Activated CD4-positive, CD25-positive, alpha-beta regulatory T cell treated with anti-CD3 and anti-CD28 coated beads, Interleukin-2, amount 50 U/mL, for 24 hours (primary cell): ENCODE data around the gene DISP3.

Experiments used
- ATAC-seq, 2 donors: fragments of 150-1000 bp; cut with Tn5 transposase; one replicate each; pipeline ENCODE4 v1.10.0; 2021; ENCODE audit warnings: mild to moderate bottlenecking in 1 of 2, moderate library complexity in 1 of 2

DISP3 gene

DNA sequence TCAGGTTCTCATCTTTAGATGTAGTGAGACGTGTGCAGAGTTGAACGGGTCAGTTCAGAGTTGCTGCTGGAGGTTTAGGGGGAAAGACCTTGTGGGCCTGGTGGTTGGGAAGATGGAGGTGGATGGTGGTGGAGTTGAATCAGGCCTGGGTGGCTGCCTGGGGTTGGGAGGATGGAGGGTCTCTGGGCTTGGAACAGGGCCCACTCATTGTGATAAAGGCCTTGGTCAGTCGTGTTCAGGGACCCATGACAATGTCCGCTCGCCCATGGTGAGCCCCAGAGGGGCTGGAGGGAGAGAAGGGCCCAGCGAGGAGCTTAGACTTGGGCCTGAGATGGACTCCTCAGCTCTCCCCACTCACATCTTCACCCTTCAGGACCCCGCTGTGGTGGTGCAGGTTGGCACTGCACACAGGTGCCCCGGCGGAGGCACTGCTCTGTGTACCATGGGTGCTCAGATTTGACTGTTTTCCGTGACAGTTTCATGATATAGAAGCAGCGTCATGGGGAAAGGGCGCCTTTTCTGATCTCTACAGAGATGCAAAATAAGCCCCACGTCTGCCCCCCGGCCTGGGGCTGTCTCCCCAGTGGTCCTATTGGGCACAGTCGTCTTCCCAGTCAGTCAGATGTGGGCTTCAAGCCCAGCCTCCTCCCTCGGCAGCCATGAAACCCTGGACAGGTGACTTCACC is 39.2 kb downstream of the DISP3 start:
- ATAC-seq: no peak

DNA sequence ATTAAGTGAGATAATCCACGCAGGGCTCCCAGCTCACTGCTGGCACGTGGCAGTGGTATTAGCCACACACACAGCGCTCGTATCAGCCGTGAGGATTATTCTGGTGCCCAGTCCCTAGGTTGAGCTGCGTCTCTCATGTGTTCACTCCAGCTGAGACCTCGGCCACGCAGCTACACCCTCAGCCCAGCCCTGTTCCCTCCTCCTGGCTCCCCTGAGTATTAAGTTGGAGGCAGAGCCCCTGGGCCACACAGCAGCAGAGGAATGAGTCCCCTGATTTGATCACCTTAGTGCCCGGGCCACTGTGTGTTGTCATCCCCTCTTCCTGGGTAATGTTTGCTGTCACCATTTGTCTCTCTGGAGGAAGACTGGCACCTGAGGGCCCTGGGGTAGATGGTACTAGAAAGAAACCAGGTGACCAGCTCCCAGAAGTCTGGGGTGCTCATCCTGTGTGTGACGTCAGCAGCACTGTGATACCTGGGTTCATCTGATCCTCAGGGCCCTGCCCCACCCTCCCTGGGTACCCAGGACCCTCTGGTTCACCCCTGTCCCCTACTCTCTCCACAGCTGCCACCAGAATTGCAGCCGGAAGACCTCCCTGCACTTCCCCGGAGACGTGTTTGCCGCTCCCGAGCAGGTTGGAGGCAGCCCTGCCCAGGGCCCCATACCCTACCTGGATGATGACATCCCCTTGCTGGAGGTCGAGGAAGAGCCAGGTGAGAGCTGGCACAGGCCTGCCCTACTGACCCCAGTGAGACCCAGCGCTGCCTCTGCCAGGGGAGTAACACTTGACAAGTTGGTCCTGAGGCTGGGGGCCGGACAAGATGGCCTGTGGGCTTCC is 40.1 kb downstream of the DISP3 start:
- ATAC-seq: no peak

DNA sequence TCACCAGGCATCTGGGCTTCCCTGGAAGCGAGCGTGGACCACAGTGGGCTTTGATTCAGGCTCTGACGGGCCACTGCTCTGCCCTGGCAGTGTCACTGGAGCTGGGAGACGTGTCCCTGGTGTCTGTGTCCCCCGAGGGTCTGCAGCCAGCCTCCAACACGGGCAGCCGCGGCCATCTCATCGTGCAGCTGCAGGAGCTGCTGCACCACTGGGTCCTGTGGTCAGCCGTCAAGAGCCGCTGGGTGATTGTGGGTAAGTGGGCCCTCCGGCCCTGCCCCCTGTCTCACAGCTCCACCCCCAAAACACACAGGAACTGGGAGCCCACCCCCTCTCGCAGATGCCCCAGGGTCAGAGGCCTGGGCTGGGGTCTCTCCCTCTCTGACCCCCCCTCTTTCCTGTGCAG is 40.7 kb downstream of the DISP3 start:
- ATAC-seq: no peak

- ATAC-seq: no peak
Measured at GRCh38 chr1:11520531-11521233, 41.7 kb downstream of the DISP3 start.

DNA sequence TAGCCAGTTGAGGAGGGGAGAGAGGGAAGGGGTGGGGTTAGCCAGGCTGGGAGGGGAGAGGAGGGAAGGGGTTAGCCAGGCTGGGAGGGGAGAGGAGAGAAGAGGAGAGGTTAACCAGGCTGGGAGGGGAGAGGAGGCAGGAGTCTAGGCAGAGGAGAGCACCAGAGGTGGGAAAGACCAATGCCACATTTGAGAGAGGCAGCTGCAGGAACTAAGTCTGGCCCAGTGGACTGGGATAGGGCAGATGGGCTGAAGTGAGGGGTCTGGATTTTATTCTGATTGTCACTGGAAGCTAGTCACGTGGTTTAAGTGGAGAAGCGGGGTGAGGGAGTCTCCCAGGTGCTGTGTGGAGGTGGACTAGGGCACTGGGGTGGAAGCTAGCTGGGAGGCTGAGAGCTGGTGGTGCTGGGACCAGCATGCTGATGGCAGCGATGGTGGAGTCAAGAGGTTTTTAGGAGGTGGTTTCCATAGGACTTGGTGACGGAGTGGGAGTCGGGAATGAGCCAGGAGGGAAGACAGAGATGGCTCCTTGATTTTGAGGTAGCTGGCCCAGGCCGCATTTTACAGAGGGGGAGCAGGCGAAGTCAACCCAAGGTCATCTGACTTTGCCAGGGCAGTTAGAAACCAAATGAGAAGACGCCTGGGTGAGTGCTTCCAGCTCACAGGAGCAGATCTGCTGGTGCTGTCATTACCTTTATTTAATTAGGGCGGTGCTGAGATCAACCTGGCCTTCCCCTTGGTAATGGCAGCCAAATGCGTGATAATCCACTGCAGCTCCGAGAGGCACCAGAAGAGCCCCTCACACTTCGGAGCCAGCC is 42.8 kb downstream of the DISP3 start:
- no peak for ATAC-seq

GRCh38 chr1:11522400-11523235 is 43.7 kb downstream of the DISP3 start:
- no peak for ATAC-seq

GRCh38 chr1:11523261-11523660 is 44.3 kb downstream of the DISP3 start:
- ATAC-seq: no peak

DNA sequence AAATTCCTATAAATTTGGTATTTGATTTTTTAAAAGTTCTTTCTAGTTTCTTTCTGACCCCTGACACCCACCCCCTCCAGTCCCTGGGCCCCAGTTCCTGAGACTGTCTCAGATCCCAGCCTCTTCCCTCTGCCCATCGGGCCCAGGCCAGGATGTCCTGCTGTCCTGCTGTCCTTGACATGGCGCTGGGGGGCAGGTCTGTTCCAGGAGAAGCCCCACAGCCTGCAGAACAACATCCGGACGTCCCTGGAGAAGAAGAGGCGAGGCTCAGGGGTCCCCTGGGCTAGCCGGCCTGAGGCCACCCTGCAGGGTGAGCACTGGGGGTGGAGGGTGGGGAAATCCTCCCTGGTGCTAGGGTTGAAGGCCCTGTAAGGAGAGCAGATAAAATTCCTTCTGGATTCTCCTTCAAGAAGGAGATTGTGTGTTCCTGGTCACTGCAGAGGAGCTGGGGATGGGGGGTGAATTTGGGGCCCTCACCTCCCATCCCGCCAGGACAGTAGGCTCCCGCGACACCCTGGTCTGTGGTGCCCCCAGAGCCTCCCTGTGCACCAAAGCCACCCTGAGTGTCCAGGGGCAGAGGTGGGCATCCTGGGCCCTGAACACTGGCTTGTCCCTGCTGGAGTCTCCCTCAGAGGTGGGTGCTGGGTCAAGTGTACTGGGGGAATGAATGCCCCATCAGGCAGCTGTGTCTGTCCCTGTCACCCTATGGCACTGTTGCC is 45.0 kb downstream of the DISP3 start:
- no peak for ATAC-seq

DNA sequence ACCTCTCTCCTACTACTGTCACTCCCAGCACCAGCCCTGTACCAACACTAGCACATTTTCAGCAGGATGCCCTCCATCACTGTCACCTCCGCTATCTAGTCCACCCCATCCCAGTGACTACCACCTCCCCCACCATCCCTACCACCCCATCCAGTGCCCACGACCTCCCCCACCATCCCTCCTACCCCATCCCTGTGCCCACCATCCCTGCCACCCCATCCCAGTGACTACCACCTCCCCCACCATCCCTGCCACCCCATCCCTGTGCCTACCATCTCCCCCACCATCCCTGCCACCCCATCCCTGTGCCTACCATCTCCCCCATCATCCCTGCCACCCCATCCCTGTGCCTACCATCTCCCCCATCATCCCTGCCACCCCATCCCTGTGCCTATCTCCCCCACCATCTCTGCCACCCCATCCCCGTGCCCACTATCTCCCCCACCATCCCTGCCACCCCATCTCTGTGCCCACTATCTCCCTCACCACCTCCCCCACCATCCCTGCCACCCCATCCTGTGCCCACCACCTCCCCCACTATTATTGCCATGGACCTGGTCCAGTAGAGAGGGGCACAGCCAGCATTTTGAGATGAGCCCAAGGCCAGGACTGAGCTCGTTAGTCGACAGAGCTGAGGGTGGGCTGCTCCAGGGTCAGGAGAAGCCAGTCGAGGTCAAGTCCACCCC is 45.7 kb downstream of the DISP3 start:
- no peak for ATAC-seq

- no peak for ATAC-seq
Measured at GRCh38 chr1:11525151-11525505, 46.2 kb downstream of the DISP3 start.

- ATAC-seq: no peak
Measured at GRCh38 chr1:11525516-11525915, 46.6 kb downstream of the DISP3 start.

DNA sequence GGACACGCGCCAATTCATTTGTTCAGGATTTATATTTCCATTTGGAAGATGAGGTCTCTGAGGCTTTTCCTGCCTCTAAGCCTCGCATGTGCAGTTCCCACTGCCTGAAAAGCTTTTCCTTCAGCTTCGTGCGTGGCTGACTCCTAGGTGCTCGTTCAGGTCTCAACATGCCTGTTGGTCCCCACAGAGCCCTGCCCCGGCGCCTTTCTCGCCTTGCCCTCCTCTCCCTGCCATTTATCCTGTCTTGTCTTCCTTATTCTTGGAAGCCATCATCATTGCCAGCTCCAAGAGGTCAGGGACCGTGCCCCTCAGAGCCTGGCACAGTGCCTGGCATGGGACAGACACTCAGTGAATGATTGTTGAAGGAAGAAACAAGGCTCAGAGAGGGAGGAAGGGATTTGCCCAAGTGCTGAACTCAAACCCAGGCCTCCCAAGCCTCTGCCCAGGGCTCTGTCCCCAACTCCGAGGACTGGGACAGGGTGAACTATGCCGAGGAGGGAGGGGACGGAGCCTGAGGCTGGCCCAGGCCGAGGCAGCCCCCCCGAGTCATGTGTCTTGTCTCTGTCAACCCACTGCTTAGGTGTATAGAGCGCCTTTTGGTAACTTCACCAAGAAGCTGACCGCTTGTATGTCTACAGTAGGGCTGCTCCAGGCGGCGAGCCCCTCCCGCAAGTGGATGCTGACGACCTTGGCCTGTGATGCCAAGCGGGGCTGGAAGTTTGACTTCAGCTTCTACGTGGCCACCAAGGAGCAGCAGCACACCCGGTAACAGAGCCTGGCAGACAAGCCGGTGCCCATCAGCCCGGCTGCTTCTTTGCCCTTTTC is 47.3 kb downstream of the DISP3 start:
- ATAC-seq: no peak

- no peak for ATAC-seq
Measured at GRCh38 chr1:11527541-11528452, 48.8 kb downstream of the DISP3 start.

- peak in 1 of 2 donors; percentile 18 for ATAC-seq
Measured at GRCh38 chr1:11528611-11529261, 49.8 kb downstream of the DISP3 start.

GRCh38 chr1:11529330-11529729 is 50.4 kb downstream of the DISP3 start:
- ATAC-seq: no peak

GRCh38 chr1:11529763-11530730 is 51.1 kb downstream of the DISP3 start:
- ATAC-seq: no peak
